ENCODE data around the gene OR11A1. TPM values are rescaled to one million over a fixed set of nuclear protein-coding genes. Genes with fewer than 3 reads are reported as not detected.

Gene OR11A1
- not detected for total RNA-seq

- DNase-seq, result no peak
Observed at GRCh38 chr6:29456971-29457370, at the start of gene OR11A1, which contains the start of gene OR2H1. TSS of gene OR11A1 (minus strand) at chr6:29457071. CDS start at chr6:29427641, 29,430 bp downstream. TSS of gene OR2H1 (plus strand) at chr6:29457155. CDS start at chr6:29461770, 4,615 bp downstream.

DNA sequence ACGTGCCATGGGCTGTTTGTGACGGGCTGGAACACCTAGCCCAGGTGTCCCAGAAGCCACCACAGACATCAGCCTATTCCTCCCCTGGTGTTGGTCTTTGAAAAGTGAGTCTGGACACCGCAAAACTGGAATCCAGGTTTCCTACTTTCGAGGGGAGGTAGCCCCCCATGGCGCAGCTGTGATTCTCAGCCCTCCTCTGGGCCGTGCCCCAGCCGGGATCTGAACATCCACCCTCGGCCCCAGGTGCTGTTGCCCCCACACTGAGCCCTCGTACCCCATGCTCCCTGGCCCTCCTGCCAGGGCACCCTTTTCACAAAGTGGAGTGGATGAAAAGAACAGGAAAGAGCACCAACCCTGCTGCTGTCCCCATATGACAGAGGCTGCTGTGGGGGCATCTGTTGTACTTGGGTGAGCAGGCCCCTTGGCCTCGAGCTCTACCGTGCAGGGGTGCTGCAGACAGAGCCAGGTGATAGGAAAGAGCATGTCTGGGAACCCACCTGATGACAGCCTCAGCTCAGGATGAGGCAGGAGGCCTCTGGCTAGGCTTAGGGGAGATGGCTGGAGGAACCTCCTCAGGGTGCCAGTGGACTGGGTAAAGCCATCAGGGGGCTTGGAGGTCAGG is 49.7 kb upstream of the OR11A1 start:
- DNase-seq, result no peak

DNA sequence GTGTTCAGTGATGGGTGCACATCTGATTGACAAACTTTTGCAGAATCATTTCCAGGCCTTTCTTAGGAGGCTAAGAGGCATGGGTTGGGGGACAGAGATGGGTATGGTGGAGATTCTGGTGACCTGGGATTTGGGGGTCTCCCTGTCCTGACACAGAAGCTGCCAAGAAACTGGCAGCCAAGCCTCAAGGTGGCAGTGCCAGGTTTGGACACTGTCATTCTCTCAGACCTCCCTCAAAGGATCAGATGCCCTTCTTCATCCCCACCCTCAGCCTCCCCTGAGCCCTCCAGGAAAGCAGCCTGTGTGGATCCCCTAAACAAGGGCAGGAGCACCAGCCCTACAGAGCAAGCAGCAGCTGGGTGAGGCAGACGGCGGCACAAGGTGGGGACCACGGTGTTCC is 48.9 kb upstream of the OR11A1 start:
- DNase-seq, result no peak

- DNase-seq, result no peak
Observed at GRCh38 chr6:29504961-29505360, 48.1 kb upstream of the OR11A1 start.

- no peak for DNase-seq
Observed at GRCh38 chr6:29502597-29502996, 45.7 kb upstream of the OR11A1 start.

DNA sequence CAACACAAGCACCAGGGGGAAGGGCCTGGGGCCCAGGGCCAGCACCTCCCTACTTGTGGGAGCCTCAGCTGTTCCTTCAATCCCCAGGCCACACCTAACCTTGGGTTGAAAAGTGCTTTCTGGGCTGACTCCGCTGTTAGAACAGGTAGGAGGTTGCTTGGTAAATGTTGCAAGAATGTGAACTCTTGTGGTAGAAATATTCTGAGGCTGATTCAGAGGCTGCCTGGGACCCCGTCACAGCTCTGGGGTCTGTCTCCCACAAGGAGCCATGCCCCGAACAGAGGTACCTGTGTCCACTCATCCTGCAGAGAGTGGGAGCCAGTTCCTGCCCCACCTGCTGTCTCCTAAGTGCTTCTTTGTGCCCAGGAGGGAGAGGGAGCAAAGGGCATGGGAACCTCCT is 45.3 kb upstream of the OR11A1 start:
- DNase-seq, result no peak

DNA sequence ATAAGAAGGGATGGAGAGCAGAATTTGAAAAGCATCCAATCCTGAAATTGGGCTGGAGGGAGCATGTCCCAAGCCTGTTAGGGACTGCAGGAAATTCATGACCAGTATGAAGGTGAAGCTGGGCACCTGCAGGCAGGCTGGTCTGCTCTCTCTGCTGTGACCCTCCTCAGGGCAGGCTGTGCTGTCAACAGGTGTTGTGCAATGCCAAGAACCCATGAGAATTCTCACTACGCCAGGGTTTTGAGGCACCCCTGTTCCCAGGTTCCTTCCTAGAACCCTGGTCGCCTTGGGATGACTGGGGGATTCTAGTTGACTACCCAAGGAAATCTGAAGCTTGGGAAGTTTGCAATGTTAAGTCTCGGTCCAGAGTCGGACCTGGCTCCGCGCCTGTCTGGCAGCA is 44.2 kb upstream of the OR11A1 start:
- no peak for DNase-seq

- no peak for DNase-seq
Observed at GRCh38 chr6:29500594-29500993, 43.7 kb upstream of the OR11A1 start.

DNA sequence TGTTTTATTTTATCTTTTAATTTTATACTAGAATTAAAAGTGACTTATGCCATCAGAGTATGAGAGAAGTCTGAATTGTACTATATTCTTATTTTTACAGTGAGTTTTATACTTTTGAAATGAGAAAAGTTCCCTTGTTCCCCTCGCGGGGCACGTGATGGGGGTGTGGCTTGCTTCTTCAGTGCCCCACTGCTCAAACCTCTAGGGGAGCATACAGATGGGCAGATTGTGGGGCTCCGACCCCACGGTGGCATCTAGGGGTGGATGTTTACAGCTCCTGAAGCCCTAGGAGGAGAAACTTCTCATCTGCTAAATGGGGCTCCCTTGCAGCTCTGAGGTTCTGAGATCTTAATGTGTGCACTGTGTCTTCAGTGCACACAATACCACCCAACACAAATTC is 42.8 kb upstream of the OR11A1 start:
- DNase-seq, result no peak

GRCh38 chr6:29496961-29497360 is 40.1 kb upstream of the OR11A1 start:
- no peak for DNase-seq

DNA sequence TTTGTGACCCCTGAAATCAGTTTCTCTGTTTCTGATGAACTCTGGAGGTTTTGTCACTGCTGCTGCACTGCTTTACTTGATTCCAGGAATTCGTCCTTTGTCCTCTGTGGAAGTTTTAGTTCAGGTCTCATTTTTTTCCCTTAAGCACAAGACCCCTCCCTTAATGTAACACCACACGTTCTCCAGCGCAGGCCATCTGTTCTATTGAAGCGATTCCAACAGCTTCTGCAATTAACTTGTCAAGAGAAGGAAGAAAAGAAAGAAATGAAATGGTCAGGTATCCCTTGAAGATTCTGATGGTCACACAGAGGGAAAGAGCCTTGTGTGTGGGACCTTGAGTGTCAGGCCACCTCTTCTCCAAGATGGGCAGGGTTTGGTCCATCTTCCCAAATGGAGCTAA is 38.7 kb upstream of the OR11A1 start:
- DNase-seq, result no peak

GRCh38 chr6:29494131-29494530 is 37.3 kb upstream of the OR11A1 start:
- no peak for DNase-seq

DNA sequence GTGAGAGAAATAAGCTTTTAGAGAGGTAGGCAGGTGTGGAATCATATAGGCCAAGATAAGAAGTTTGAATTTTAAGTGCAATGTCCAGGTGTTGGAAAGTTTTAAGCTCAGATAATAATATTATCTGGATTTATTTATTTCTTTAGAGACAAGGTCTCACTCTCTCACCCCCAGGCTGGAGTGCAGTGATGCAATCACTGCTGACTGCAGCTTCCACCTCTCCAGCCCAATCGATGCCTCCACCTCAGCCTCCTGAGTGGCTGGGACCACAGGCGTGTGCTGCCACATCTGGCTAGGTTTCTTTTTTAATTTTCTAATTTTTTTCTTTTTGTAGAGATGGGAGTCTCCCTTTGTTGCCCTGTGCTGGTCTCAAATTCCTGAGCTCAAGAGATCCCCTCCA is 36.4 kb upstream of the OR11A1 start:
- no peak for DNase-seq

DNA sequence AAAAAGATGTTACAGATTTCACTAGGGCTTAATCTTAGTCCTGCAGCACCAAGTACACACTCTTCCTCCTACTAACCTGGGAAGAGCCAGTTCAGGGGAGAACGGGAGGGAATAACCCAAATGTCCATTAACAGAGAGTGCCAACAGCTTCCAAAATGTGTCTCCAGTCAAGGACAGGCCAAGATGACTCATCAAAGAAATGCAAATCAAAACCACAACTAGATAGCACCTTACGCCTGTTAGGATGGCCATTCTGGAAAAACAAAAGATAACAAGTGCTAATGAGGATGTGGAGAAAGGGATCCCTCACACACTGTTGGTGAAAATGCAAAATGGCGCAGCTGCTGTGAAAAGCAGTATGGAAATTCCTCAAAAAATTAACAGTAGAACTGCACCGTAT is 34.7 kb upstream of the OR11A1 start:
- no peak for DNase-seq

DNA sequence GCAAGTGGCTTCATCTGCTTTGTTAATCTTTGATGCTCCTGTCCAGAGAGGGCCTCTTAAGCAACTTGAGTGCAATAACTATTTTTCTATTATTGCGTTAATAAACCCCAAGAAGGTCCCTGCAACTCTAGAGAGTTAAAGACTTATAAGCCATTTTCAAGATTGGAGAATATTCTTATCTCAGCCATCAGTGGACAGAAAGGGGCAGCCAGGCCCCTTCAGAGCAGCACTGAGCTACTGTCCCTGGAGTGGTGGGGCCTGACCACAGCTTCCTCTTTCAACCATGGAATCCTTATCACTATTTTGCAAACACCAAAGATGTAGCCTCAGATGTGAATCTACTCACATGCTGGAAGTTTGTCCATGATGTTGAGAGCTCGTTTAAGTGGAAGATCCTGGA is 33.7 kb upstream of the OR11A1 start:
- DNase-seq, result no peak

DNA sequence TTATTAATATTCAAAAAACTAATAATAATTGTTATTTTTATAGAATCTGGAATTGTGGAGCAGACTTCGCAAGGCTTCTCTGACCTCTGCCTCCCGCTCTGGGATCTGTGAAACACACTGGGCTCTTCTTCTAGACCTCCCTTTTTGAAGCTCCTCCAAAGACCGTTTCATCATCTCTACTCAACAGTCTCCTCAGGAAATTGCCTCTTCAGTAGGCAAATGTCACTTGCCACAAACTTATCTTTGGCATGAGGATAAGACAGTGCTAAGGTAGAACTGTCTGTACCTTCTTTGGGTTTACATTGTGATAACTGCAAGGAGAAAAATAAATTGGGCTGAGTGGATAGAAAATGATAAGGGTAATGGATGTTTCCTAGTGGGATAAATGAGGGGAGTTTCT is 33.2 kb upstream of the OR11A1 start:
- DNase-seq, result no peak

DNA sequence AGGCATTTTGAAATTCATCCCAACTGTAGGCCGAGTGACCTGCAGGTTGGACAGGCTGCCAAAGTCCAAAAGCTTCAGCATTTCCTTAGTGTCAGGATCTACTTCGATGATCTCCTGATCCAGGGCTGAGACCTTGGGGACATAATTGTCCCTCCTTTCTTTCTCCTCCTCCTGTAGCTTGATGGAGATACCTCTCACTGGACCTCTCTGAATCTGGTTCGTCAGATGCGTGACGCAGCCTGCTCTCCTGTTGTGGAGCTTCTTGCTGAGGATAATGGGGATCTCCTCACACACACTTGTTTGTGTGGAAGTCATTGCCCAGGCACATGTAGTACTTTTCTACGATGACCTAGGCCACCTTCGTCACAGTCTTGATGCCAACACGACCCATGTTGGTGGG is 32.4 kb upstream of the OR11A1 start:
- no peak for DNase-seq

- DNase-seq, result no peak
Observed at GRCh38 chr6:29488874-29489273, 32.0 kb upstream of the OR11A1 start.

GRCh38 chr6:29487660-29488059 is 30.8 kb upstream of the OR11A1 start, which contains the start of gene MAS1L:
TSS of gene MAS1L (minus strand) at chr6:29487956. CDS start at chr6:29487902, 54 bp downstream.
- no peak for DNase-seq

- no peak for DNase-seq
Observed at GRCh38 chr6:29487131-29487530, 30.3 kb upstream of the OR11A1 start.

DNA sequence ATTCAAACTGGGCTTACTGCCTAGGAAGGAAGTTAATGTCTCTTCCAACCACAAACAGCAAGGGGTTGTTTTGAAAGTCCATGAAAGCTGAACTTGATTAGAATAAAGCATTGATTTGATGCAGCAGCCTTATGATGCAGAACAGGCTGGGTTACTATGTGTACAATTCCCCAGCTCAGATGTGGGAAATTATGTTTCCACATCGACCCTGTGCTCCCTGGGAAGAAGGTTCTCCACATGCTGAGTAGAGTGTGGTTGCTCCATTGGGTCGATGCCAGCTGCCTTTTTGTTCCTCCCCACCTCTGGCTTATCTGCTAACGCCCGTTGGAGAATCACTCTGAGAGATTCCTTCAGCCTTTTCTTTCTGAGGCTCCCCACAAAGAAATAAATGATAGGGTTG is 29.7 kb upstream of the OR11A1 start:
- DNase-seq, result no peak

- no peak for DNase-seq
Observed at GRCh38 chr6:29483735-29484134, 26.9 kb upstream of the OR11A1 start.

DNA sequence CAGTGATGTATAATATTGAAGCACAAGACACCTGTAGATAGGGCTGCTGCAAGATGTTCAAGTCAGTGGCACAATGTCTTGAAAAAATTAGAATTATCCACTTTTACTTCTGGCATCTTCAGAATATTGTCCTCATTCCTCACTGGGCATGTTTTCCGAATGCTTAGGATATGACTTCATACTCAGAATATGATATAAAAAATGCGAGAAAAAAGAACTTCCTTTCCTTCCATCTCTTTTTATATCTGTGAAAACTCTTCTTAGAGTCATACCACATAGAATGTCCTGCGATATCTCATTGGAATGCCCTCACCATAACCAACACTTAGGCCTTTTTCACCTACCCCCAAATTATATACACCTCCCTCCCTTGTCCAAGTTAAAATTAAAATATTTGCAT is 26.3 kb upstream of the OR11A1 start:
- DNase-seq, result no peak

DNA sequence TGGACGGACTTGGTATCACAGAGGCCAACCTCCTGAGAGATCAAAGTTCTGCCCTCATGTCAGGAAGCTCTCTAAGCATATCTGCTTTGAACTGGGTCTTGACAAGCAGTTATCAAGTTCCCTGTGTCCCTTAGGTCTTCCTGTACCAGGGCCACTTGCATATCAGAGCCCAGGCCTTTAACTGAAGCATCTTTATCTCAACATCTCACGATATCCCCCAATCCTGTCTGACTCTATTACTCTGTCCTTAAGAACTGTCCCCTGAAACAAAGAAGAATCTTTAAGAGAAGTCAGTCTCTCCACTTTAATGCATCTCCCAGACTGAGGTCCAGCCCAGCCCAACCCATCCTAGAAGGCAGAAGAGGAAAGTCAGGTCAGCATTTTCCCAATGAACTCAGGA is 22.7 kb upstream of the OR11A1 start:
- DNase-seq, result no peak

DNA sequence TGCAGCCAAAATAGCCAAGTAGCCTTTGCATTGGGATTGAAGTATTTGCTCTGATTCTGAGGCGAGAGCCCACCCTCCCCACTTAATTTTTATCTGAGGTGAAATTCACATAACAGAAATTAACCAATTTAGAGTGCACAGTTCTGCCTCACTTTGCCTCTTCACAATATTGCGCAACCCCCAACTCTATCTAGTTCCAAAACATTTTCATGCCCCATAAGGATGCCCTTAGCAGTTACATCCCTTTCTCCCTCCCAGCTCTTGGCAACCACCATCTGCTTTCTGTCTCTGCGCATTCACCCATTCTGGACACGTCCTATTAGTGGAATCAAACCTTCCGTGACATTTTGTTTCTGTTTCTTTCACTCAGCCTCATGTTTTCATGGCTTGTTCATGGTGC is 21.9 kb upstream of the OR11A1 start:
- no peak for DNase-seq

Data from skin of body (tissue), 2 donors.